Hippocampal formation (tissue), 2 donors: ENCODE data around the gene GAL3ST1.
"Not testable (repeated sequence)": the region's sequence is repeated elsewhere in the genome, so short reads cannot be mapped to it uniquely, and the experiment has no call there.

Source experiments
- DNase-seq, 2 donors: peaks; one replicate each; lab custom pipeline; 2025; lab: John Stamatoyannopoulos, UW

The GAL3ST1 gene

GRCh38 chr22:30564045-30564760 lies 10.3 kb downstream of the GAL3ST1 start:
- DNase-seq, result no peak

DNA sequence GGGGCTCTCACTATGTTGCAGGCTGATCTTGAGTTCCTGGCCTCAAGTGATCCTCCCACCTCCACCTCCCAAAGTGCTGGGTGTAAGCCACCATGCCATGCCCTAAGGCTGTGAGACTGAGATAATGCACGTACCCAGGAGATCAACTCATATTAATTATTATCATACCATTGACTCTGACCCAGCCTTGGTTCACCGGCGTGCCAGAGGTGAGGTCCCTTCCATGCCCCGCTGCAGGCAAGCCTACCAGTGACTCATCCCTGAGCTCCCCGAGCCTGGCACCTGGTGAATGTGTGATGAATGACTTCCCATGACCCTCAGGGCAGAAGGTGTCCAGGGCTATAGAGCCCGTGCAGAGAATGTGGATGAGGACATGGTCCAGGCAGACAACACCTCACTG lies 12.1 kb downstream of the GAL3ST1 start:
- no peak for DNase-seq

- DNase-seq, result no peak
Measured at GRCh38 chr22:30561402-30562189, 12.9 kb downstream of the GAL3ST1 start.

- DNase-seq, result not testable (repeated sequence)
Measured at GRCh38 chr22:30560643-30561202, 13.7 kb downstream of the GAL3ST1 start.

- DNase-seq, result no peak
Measured at GRCh38 chr22:30559889-30560288, 14.6 kb downstream of the GAL3ST1 start.

DNA sequence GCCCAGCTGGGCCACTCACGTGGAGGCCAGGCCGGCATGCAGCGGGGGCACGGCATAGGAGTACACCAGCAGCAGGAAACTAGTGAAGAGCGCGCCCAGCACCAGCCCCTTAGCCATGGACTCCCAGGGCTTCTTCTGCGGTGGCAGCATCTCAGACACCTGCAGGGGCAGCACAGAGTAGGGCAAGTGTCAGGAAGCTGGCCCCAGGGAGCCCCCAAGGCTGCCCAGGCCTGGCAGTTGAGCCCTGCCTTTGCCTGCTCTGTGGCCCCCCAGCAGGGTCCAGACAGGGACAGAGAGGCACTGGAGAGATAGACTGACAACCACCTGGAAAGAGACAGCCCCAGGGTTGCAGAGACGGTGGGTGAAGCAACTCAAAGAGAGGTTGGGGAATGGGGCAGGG lies 17.2 kb downstream of the GAL3ST1 start:
- no peak for DNase-seq

GRCh38 chr22:30556388-30556787 lies 18.1 kb downstream of the GAL3ST1 start:
- DNase-seq, result no peak

DNA sequence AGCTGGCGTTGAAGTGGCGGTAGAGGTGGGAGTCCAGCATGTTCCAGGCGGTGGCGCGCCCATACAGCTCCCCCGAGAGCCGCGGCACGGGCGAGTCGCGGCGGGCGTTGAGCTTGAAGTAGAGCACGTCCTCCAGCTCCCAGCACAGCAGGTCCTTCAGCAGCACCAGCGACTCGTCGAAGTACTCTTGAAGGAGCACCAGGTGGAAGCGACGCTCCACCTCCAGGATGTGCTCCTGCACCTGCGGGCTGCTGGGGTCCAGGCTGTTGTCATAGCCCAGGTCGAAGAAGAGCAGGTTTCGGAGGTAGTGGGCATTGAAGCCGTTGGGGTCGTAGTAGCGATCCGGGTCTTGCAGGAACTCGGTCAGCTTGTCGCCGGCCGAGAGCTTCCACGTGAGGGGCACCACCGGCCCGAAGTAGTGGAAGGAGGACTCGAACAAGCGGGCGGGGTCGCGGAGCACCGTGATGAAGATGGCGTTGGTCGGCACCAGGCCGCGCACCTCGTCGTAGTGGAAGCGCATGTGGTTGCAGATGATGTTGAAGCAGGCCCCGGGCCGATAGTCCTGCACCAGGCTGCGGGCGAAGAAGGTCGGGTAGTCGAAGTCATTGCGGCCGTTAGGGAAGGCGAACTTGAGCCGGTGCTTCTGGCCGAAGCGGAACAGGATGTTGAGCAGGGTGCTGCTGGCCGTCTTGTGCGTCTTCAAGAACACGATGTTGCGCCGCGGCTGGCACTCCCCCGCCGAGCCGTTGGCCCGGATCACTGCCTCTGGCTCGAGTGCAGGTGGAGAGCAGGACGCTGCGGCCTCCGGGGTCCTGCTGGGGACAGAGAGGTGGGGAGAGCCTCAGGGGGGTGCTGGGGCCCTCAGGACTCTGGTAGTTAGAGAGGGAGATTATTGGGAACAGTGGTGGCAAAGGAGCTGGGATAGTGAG lies 18.9 kb downstream of the GAL3ST1 start:
- DNase-seq, result no peak

GRCh38 chr22:30553971-30554370 lies 20.5 kb downstream of the GAL3ST1 start:
- no peak for DNase-seq

DNA sequence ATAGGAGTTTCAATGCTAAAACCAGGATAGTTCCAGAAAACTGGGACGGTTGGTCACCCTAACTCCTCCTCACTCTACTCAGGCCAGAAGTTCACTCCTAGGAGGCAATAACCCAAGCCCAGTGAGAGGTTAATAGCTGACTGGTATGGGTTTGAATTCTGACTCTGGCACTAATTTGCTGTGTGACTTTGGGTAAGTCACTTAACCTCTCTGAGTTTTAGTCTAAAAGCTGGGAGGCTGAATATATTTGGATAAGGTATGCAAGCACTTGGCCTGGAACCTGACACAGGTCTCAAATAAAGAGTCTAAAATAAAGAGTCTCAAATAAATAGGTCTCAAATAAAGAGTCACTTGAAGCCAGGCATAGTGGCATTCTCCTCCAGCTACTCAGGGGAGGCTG lies 21.7 kb downstream of the GAL3ST1 start:
- DNase-seq, result no peak

- DNase-seq, result not testable (repeated sequence)
Measured at GRCh38 chr22:30551813-30552212, 22.7 kb downstream of the GAL3ST1 start.

DNA sequence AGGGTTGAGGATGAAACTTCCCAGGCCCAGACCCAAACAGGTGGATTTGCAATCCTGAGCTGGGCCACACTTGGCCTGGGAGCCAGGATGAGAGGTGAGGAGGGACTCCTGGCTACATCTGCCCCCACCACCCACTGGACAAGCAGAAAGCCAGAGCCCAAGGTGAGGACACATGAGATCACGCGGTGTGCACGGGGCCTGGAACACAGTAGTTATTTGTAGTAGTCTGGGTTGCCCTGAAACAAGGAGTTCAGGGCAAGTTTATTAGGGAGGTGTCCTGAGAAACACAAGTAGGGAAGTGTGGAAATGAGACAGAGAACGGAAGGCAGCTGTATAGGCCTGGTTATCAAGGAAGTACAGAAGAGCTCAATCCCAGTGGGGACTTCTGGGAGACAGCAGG lies 27.3 kb downstream of the GAL3ST1 start:
- DNase-seq, result no peak

DNA sequence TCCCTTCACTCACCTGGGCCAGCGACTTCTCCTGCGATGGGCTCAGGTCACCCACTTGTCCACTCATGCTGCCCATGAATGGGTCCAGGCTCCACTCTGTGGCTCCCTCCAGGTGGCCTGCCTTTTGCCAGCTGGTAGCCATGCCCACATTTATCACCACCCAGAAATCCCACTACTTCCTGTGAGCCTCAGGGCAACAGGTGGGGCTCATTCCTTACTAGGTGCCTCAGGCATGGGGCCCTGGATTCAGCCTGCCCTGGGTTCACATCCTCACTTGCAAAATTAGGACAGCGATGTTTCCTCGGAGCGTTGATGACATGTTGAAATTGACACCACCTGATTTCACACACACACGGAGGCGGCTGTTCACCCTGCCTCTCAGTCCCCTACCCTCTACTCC lies 27.8 kb downstream of the GAL3ST1 start, which contains the start of gene SEC14L6:
TSS of gene SEC14L6 (minus strand) at position 126 of the 400 bp plus-strand sequence. CDS start at position 67, 59 bp downstream.
- DNase-seq, result no peak

DNA sequence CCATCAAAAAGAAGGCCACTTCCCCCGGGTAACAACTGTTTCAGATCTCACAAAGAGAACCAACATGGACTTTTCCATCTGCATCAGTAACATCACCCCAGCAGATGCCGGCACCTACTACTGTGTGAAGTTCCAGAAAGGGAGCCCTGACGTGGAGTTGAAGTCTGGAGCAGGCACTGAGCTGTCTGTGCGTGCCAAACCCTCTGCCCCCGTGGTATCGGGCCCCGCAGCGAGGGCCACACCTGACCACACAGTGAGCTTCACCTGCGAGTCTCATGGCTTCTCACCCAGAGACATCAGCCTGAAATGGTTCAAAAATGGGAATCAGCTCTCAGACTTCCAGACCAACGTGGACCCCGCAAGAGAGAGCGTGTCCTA lies 31.7 kb downstream of the GAL3ST1 start:
- no peak for DNase-seq

DNA sequence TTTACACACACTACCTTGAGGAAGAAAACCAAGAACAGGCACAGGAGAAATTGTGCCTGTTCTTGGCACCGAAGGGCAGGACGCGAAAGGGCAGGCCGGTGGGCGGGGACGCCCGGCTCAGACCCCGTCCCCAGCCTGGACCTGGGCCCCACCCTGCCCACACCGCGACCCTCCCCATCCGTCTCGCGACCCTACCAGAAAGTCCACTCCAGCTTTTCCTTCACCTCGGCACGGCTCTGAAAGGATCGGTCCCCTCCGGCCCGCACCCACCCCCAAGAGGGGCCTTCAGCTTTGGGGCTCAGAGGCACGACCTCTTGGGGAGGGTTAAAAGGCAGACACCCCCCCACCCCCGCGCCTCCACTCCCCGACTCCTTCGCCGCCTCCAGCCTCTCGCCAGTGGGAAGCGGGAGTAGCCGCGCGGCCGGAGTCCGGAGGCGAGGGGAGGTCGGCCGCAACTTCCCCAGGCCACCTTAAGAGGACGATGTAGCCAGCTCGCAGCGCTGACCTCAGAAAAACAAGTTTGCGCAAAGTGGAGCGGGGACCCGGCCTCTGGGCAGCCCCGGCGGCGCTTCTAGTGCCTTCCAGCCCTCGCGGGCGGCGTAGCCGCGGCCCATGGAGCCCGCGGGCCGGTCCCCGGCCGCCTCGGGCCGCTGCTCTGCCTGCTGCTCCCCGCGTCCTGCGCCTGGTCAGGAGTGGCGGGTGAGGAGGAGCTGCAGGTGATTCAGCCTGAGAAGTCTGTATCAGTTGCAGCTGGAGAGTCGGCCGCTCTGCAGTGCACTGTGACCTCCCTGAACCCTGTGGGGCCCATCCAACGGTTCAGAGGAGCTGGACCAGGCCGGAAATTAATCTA lies 32.3 kb downstream of the GAL3ST1 start:
- no peak for DNase-seq

- DNase-seq, result not testable (repeated sequence)
Measured at GRCh38 chr22:30541511-30541910, 33.0 kb downstream of the GAL3ST1 start.

DNA sequence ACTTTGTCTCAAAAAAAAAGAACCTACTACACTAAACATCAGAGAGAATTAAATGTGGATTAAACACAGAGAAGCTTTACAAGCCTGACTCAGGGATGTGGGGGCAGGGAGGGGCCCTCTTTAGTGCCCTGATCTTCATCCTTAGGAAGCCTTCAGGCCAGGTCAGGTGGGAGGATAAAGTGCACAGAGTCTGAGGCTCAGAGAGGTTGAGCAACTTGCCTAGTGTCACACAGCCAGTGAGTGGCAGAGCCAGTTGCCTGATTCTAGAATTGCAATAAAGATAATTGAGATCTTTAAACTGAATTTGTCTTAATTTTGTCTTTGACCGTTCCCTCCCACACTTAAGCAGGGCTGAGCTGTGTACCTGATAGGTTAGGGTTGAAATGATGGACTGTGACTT lies 35.1 kb downstream of the GAL3ST1 start:
- DNase-seq, result no peak

- no peak for DNase-seq
Measured at GRCh38 chr22:30538280-30538679, 36.2 kb downstream of the GAL3ST1 start.

GRCh38 chr22:30537083-30537731 lies 37.3 kb downstream of the GAL3ST1 start:
- DNase-seq, result no peak

DNA sequence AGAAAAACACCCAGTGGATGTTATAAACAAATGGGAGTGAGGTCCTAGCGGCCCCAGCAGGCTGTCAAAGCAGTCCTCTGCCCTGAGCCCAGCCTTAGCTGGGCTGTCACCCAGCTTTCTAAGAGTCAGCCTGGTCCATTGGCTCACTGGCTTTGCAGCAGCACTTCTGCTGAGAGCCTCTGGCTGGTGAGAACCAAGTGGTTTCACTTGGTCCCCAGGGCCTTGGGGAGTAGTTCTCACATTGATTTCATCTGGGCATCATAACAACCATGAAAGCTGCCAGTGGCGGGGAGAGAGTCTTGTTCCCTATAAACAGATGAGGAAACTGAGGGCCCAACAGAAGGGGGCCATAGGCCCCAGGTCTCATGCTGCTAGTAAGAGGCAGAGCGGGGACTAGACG lies 39.3 kb downstream of the GAL3ST1 start:
- DNase-seq, result no peak
